Measurements from ENCODE around the gene GNB1L. TPM values are rescaled to one million over a fixed set of nuclear protein-coding genes. Genes with fewer than 3 reads are reported as not detected.

Gene GNB1L
- polyA plus RNA-seq, 1 experiment: 3.6 TPM

- POLR2A ChIA-PET: no interaction called here
- peaks cover 13% of the 10 kb centered on the region for H3K27me3 ChIP-seq (ENCODE audit: control insufficient read depth, insufficient read depth, low read length)
- H3K4me3 ChIP-seq (ENCODE audit: low read depth, low read length): no peak overlapping the region
- no peak for DNase-seq (ENCODE audit: low read depth)
- CTCF ChIA-PET: interaction anchor here (0.7 to 1.4 kb wide), 2 partner anchors 35 to 45 kb away, joined by 3 to 4 read pairs; no protein-coding TSS in a partner anchor
- no peaks in the 10 kb centered on the region for H3K36me3 ChIP-seq (ENCODE audit: control insufficient read depth, insufficient read depth, low read length)
- no peak for TF ChIP-seq CTCF (IDR thresholded peaks at IDR 0.05; ENCODE audit: insufficient read depth, low read depth, low read length)
These were observed 89.8 kb downstream of the GNB1L start for GRCh38 chr22:19764636-19765476.

GRCh38 chr22:19764299-19764593 is 90.4 kb downstream of the GNB1L start:
- no peak for DNase-seq (ENCODE audit: low read depth)
- peaks cover 14% of the 10 kb centered on the region for H3K27me3 ChIP-seq (ENCODE audit: control insufficient read depth, insufficient read depth, low read length)
- POLR2A ChIA-PET: no interaction called here
- H3K36me3 ChIP-seq (ENCODE audit: control insufficient read depth, insufficient read depth, low read length): no peaks in the 10 kb centered on the region
- CTCF ChIA-PET: interaction anchor here (0.7 to 1.4 kb wide), 2 partner anchors 34 to 44 kb away, joined by 3 to 4 read pairs; no protein-coding TSS in a partner anchor
- H3K4me3 ChIP-seq (ENCODE audit: low read depth, low read length): no peak overlapping the region
- TF ChIP-seq CTCF (IDR thresholded peaks at IDR 0.05; ENCODE audit: insufficient read depth, low read depth, low read length): no peak

- H3K36me3 ChIP-seq (ENCODE audit: control insufficient read depth, insufficient read depth, low read length): no peaks in the 10 kb centered on the region
- CTCF ChIA-PET: interaction anchor here (0.7 to 1.4 kb wide), 4 partner anchors 33 to 150 kb away, joined by 3 to 4 read pairs (median 4); no protein-coding TSS in a partner anchor
- H3K4me3 ChIP-seq (ENCODE audit: low read depth, low read length): no peak overlapping the region
- H3K27me3 ChIP-seq (ENCODE audit: control insufficient read depth, insufficient read depth, low read length): peaks cover 18% of the 10 kb centered on the region
- DNase-seq (ENCODE audit: low read depth): no peak
- TF ChIP-seq CTCF (IDR thresholded peaks at IDR 0.05; ENCODE audit: insufficient read depth, low read depth, low read length): no peak
- POLR2A ChIA-PET: no interaction called here
These were observed 91.0 kb downstream of the GNB1L start for GRCh38 chr22:19763458-19764298.

GRCh38 chr22:19762568-19763457 is 91.9 kb downstream of the GNB1L start:
- CTCF ChIA-PET: interaction anchor here (0.8 to 1.2 kb wide), 2 partner anchors 33 to 150 kb away, joined by 4 read pairs; no protein-coding TSS in a partner anchor

More at GRCh38 chr22:19762568-19763457, 91.9 kb downstream of the GNB1L start:
- POLR2A ChIA-PET: no interaction called here
- H3K27me3 ChIP-seq (ENCODE audit: control insufficient read depth, insufficient read depth, low read length): peaks cover 15% of the 10 kb centered on the region
- TF ChIP-seq CTCF (IDR thresholded peaks at IDR 0.05; ENCODE audit: insufficient read depth, low read depth, low read length): no peak
- no peak overlapping the region for H3K4me3 ChIP-seq (ENCODE audit: low read depth, low read length)
- DNase-seq (ENCODE audit: low read depth): no peak
- no peaks in the 10 kb centered on the region for H3K36me3 ChIP-seq (ENCODE audit: control insufficient read depth, insufficient read depth, low read length)

Measured in BJ (cell line).